Measurements from ENCODE around the gene VPS25. TPM values are rescaled to one million over a fixed set of nuclear protein-coding genes. Genes with fewer than 3 reads are reported as not detected.
A peak's percentile ranks its signal among the peaks of the same experiment; 100 is the strongest.

The VPS25 gene
- total and polyA plus RNA-seq, 9 of the 15 experiments (the other 6 are each of a cell fraction or from before 2014, with no cell fraction given): 123 to 352 (median 180) TPM

GRCh38 chr17:42750739-42751344 lies 22.4 kb upstream of the VPS25 start (continued):
- TF ChIP-seq ZNF318 (IDR thresholded peaks at IDR 0.05; ENCODE audit: borderline replicate concordance in 1 of 2, low read depth in 1 of 2) (no peak), NFRKB (IDR thresholded peaks at IDR 0.05; ENCODE audit: low read depth) (no peak), XRCC3 (IDR thresholded peaks at IDR 0.05) (no peak), ZBTB26 (CRISPR knock-in tag; IDR thresholded peaks at IDR 0.05) (no peak), MYNN (IDR thresholded peaks at IDR 0.05) (peak; percentile 73), MYNN (CRISPR knock-in tag; IDR thresholded peaks at IDR 0.05) (no peak), ZNF830 (CRISPR knock-in tag; IDR thresholded peaks at IDR 0.05) (no peak), TEAD1 (CRISPR knock-in tag; IDR thresholded peaks at IDR 0.05) (0 out of 4 replicates have a peak, but pooled peaks of 1 of the 2 experiments have one; percentile 29), MNT (conservative IDR thresholded peaks at IDR 0.05) (peak in 1 of 2 experiments; percentile 64; a peak in 2 of 4 replicates), ZNF444 (CRISPR knock-in tag; IDR thresholded peaks at IDR 0.05) (no peak), TBL1XR1 (IDR thresholded peaks at IDR 0.05; ENCODE audit: low read length in 2 of 2) (peak; percentile 60 to 90; a peak in 3 of 4 replicates), ZBED1 (IDR thresholded peaks at IDR 0.05) (peak; percentile 56; the same call in 1 of the 2 replicates), ZNF707 (CRISPR knock-in tag; conservative IDR thresholded peaks at IDR 0.05) (no peak), MCM7 (IDR thresholded peaks at IDR 0.05) (no peak), RUNX1 (IDR thresholded peaks at IDR 0.05; ENCODE audit: low read depth) (peak; percentile 95), SREBF1 (IDR thresholded peaks at IDR 0.05; ENCODE audit: borderline replicate concordance, low read depth, low read length) (no peak), ZBTB12 (CRISPR knock-in tag; IDR thresholded peaks at IDR 0.05) (no peak)
